ENCODE measurements around the gene SLC9A9. TPM values are rescaled to one million over a fixed set of nuclear protein-coding genes. Genes with fewer than 3 reads are reported as not detected.

The SLC9A9 gene
- total and polyA plus RNA-seq, 2 of the 8 experiments (the other 6 are each of a cell fraction or from before 2014, with no cell fraction given): 0.48 to 1.1 TPM

DNA sequence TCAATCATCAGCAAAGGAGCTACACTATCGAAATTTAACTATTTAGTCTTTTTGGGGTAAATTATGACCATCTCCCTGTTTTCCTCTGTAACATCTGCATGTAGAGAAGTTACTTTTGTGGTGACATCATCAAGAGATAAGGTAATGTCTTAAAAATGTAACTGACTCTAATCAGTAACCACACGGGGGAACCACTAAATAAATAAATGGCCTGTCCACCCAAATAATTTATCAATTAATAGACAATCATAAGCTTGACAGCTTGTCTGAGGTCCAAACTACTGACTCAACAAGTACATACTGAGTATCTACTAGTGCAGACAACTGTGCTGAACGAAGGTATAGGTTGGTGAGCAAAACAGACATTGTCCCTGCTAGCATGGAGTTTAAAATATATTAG lies 219.3 kb downstream of the SLC9A9 start:
- POLR2A ChIA-PET (ENCODE audit: partially characterized antibody): no interaction called here
- Histone ChIP-seq H3K23me2 (ENCODE audit: low read depth, low read length) (no peaks in the 10 kb centered on the region; the same call in 1 of the 2 replicates), H3K9ac (replicated peaks in 1 of 4; ENCODE audit: extremely low read depth in 1 of 4, low read depth in 3 of 4, low read length in 3 of 4) (no peak overlapping the region), H4K91ac (replicated peaks; ENCODE audit: insufficient read length, low read length) (no peak overlapping the region), H3K56ac (replicated peaks; ENCODE audit: insufficient read length, low read depth, low read length) (no peak overlapping the region), H2BK12ac (ENCODE audit: low read depth, low read length) (no peak overlapping the region), H3K4ac (replicated peaks; ENCODE audit: insufficient read length, low read depth, low read length) (no peak overlapping the region), H3K79me2 (ENCODE audit: control insufficient read depth in 1 of 2, insufficient read depth in 2 of 2, low read length in 2 of 2) (no peaks in the 10 kb centered on the region), H2BK15ac (ENCODE audit: low read length) (no peak overlapping the region), H3K4me3 (ENCODE audit: extremely low read depth in 1 of 4, insufficient read depth in 2 of 4, low read depth in 3 of 4, low read length in 4 of 4) (no peak overlapping the region), H3K9me3 (ENCODE audit: insufficient read depth in 2 of 2, low read depth in 1 of 2, low read length in 1 of 2) (no peaks in the 10 kb centered on the region), H2BK5ac (ENCODE audit: low read depth, low read length) (no peak overlapping the region), H2AK5ac (ENCODE audit: low read depth, low read length) (no peak overlapping the region), H3K14ac (ENCODE audit: insufficient read length) (no peak overlapping the region), H3K18ac (ENCODE audit: extremely low read depth, low read length) (no peak overlapping the region), H3K27me3 (replicated peaks in 1 of 4; ENCODE audit: control insufficient read depth in 3 of 4, extremely low read depth in 1 of 4, insufficient read depth in 3 of 4, low read length in 3 of 4) (no peaks in the 10 kb centered on the region), H2BK120ac (replicated peaks; ENCODE audit: low read depth, low read length) (no peak overlapping the region), H4K8ac (ENCODE audit: extremely low read depth, insufficient read depth, low read length) (no peak overlapping the region), H3K27ac (ENCODE audit: low read depth, low read length) (no peak overlapping the region), H4K5ac (ENCODE audit: insufficient read length, low read depth, low read length) (no peak overlapping the region), H3K4me1 (replicated peaks in 1 of 4; ENCODE audit: control insufficient read depth in 3 of 4, insufficient read depth in 4 of 4, low read length in 3 of 4) (no peaks in the 10 kb centered on the region), H2BK20ac (ENCODE audit: low read length) (no peak overlapping the region), H4K20me1 (replicated peaks in 1 of 2; ENCODE audit: control insufficient read depth in 1 of 2, insufficient read depth in 2 of 2, low read length in 2 of 2) (no peaks in the 10 kb centered on the region), H2AFZ (ENCODE audit: low read length) (no peak overlapping the region), H3K23ac (ENCODE audit: insufficient read length) (no peak overlapping the region), H3K4me2 (ENCODE audit: insufficient read depth in 1 of 2, low read depth in 2 of 2, low read length in 2 of 2) (no peak overlapping the region), H3K79me1 (ENCODE audit: low read depth, low read length) (no peaks in the 10 kb centered on the region), H3K36me3 (ENCODE audit: control insufficient read depth in 2 of 4, insufficient read depth in 4 of 4, low read length in 3 of 4) (no peaks in the 10 kb centered on the region)
- no peak for FAIRE-seq
- DNase-seq (ENCODE audit: low read depth in 1 of 2, low spot score in 2 of 2): no peak
- WGBS, 2 experiments (ENCODE audit: extremely low coverage in 1 of 2, insufficient coverage in 1 of 2, insufficient read length in 1 of 2, insufficient replicate concordance in 2 of 2, low coverage in 1 of 2, low lambda C conversion rate in 2 of 2, missing lambda C conversion rate in 1 of 2): 90% methylated on average over 3 of the region's 3 CpGs; no CpG with 5 or more reads in 1 of the 2 experiments
- CTCF ChIA-PET (ENCODE audit: partially characterized antibody): interaction anchor here (2.9 kb wide), 1 partner anchor 195 kb away, joined by 10 read pairs; no protein-coding TSS in a partner anchor
- TF ChIP-seq GTF2F1 (IDR thresholded peaks at IDR 0.05; ENCODE audit: borderline replicate concordance, low read depth, low read length) (no peak), JUND (IDR thresholded peaks at IDR 0.05; ENCODE audit: low read length) (no peak), SP1 (IDR thresholded peaks at IDR 0.05; ENCODE audit: low read depth, low read length) (no peak)
